Calu3 (cell line): Measurements from ENCODE around the gene RPP14. TPM values are rescaled to one million over a fixed set of nuclear protein-coding genes. Genes with fewer than 3 reads are reported as not detected.

Source experiments
- BruUV-seq: library from RNA; stranded (reverse); fragments of 400-500 nt; replicated peaks from 2 replicates; lab custom pipeline; 2021; lab: Mats Ljungman, UMichigan
- CTCF ChIA-PET: fragments of 300-600 bp; sonication (Branson Sonifier 250); formaldehyde crosslinking; loops from one replicate; lab custom pipeline; 2022; ENCODE audit warnings: antibody characterized with exemption; lab: Charles Lee
- DNase-seq: peaks from one replicate; pipeline ENCODE4 v3.0.0; 2022
- H3K27ac Mint-ChIP-seq: one replicate; pipeline ENCODE4 v1.8.0; 2022; ENCODE audit warnings: mixed read lengths; ENCODE audit not compliant: unreplicated experiment
- H3K27me3 Mint-ChIP-seq: one replicate; pipeline ENCODE4 v1.8.0; 2022; ENCODE audit warnings: mixed read lengths; ENCODE audit not compliant: unreplicated experiment
- H3K36me3 Mint-ChIP-seq: one replicate; pipeline ENCODE4 v1.8.0; 2022; ENCODE audit warnings: mild to moderate bottlenecking, moderate library complexity, mixed read lengths; ENCODE audit not compliant: insufficient read depth, unreplicated experiment
- H3K4me1 Mint-ChIP-seq: one replicate; pipeline ENCODE4 v1.8.0; 2022; ENCODE audit warnings: mild to moderate bottlenecking, low read depth, mixed read lengths; ENCODE audit not compliant: unreplicated experiment
- H3K4me3 Mint-ChIP-seq: one replicate; pipeline ENCODE4 v1.8.0; 2022; ENCODE audit warnings: mild to moderate bottlenecking, low read depth, moderate library complexity, mixed read lengths; ENCODE audit not compliant: unreplicated experiment
- H3K9me3 Mint-ChIP-seq: one replicate; pipeline ENCODE4 v1.8.0; 2022; ENCODE audit warnings: low read depth, mixed read lengths; ENCODE audit not compliant: unreplicated experiment
- CTCF ChIP-seq: fragments of 200-600 bp; IDR thresholded peaks from one replicate; pipeline ENCODE4 v1.8.0; 2022; ENCODE audit warnings: antibody characterized with exemption; ENCODE audit not compliant: unreplicated experiment
- intact Hi-C: fragments of 100-400 bp; cut with micrococcal nuclease; formaldehyde crosslinking; loops from one replicate; pipeline ENCODE4 v1.10.0; 2022; ENCODE audit not compliant: unreplicated experiment
- total RNA-seq: library from RNA; stranded (reverse); gene quantifications from 2 replicates; pipeline ENCODE4 v1.2.3, GENCODE V29; 2022

The RPP14 gene
- total RNA-seq, 1 experiment from 2014 or later: 17.2 TPM

GRCh38 chr3:58347984-58348383 is 41.9 kb downstream of the RPP14 start:
- H3K27me3 Mint-ChIP-seq: no peaks in the 10 kb centered on the region
- CTCF ChIA-PET: no interaction called here
- H3K27ac Mint-ChIP-seq: no peak overlapping the region
- H3K9me3 Mint-ChIP-seq: no peaks in the 10 kb centered on the region
- intact Hi-C loops: no loop called here
- H3K4me3 Mint-ChIP-seq: no peak overlapping the region
- peaks cover 10% of the 10 kb centered on the region for H3K4me1 Mint-ChIP-seq
- DNase-seq: no peak
- no peak for TF ChIP-seq CTCF
- BruUV-seq: no TSS peak
- no peaks in the 10 kb centered on the region for H3K36me3 Mint-ChIP-seq

GRCh38 chr3:58349792-58350626 is 44.0 kb downstream of the RPP14 start:
- no peak overlapping the region for H3K27ac Mint-ChIP-seq
- no peaks in the 10 kb centered on the region for H3K36me3 Mint-ChIP-seq
- no peak overlapping the region for H3K4me3 Mint-ChIP-seq
- intact Hi-C loops: no loop called here
- no TSS peak for BruUV-seq
- no peaks in the 10 kb centered on the region for H3K27me3 Mint-ChIP-seq
- H3K4me1 Mint-ChIP-seq: peaks cover 10% of the 10 kb centered on the region
- H3K9me3 Mint-ChIP-seq: no peaks in the 10 kb centered on the region
- no peak for TF ChIP-seq CTCF
- DNase-seq: peak; percentile 32
- CTCF ChIA-PET: interaction anchor here (0.6 to 1.5 kb wide), 2 partner anchors 44 to 52 kb away, joined by 3 to 6 read pairs; partner anchors contain the start of genes HTD2 and RPP14

DNA sequence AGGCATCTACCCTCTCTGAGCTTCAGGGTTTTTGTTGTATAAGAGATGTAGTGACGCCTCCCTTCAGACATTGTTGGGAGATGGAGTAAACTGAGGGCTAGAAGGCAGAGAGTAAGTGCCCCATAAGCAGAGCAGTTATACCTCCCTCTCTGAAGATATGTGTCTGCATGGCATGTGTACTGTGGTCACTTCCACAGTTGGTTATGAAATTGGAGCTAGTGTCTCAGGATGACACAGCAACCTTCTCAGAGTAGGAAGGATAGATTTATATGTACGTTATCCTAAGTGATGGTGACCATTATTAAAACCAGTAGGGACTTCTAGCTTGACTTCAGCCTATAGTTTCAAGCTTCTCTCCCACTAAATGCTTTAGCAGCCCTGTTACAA is 44.6 kb downstream of the RPP14 start:
- Mint-ChIP-seq H3K9me3 (no peaks in the 10 kb centered on the region), H3K27ac (no peak overlapping the region), H3K4me3 (no peak overlapping the region), H3K27me3 (no peaks in the 10 kb centered on the region), H3K4me1 (peaks cover 10% of the 10 kb centered on the region), H3K36me3 (no peaks in the 10 kb centered on the region)
- CTCF ChIA-PET: interaction anchor here (0.7 to 1.5 kb wide), 2 partner anchors 10 to 44 kb away, joined by 3 to 6 read pairs; partner anchors contain the start of genes HTD2 and RPP14
- DNase-seq: no peak
- no TSS peak for BruUV-seq
- no peak for TF ChIP-seq CTCF
- intact Hi-C loops: no loop called here

DNA sequence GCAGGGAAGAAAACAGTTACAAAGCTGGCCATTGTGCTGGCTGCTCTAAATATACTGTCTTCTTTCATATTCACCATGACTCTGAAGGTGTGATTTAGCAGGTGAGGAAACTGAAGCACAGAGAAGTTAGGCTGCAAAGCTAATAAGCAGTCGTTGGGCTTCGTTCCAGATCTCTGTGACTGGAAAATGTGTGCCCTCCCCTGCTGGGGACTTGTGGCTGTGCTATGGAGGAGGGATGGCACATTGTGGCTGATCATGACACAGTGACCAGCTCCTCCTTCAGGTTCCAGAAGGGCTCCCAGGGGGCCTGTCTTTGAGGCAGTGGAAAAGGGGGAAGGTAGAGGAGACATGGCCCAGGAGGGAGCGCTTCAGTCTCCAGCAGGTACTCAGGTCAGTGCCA is 45.9 kb downstream of the RPP14 start:
- H3K27ac Mint-ChIP-seq: no peak overlapping the region
- CTCF ChIA-PET: interaction anchor here (0.5 kb wide), 1 partner anchor 216 kb away, joined by 3 read pairs; no protein-coding TSS in a partner anchor
- H3K9me3 Mint-ChIP-seq: no peaks in the 10 kb centered on the region

More for the DNA sequence above, 45.9 kb downstream of the RPP14 start:
- no TSS peak for BruUV-seq
- H3K27me3 Mint-ChIP-seq: no peaks in the 10 kb centered on the region
- H3K36me3 Mint-ChIP-seq: no peaks in the 10 kb centered on the region
- peaks cover 10% of the 10 kb centered on the region for H3K4me1 Mint-ChIP-seq
- intact Hi-C loops: no loop called here
- no peak overlapping the region for H3K4me3 Mint-ChIP-seq
- DNase-seq: no peak
- no peak for TF ChIP-seq CTCF
